H1 (cell line): Measurements from ENCODE around the gene CCAR1. TPM values are rescaled to one million over a fixed set of nuclear protein-coding genes. Genes with fewer than 3 reads are reported as not detected.

Source experiments
- CTCF ChIA-PET: fragments of 300-600 bp; sonication (Branson Sonifier 250); formaldehyde crosslinking; loops from one replicate; lab custom pipeline; 2021; ENCODE audit not compliant: partially characterized antibody; lab: Charles Lee
- POLR2A ChIA-PET: fragments of 300-600 bp; sonication (Branson Sonifier 250); formaldehyde crosslinking; loops from one replicate; lab custom pipeline; 2021; ENCODE audit warnings: inconsistent platforms; ENCODE audit not compliant: partially characterized antibody; lab: Charles Lee
- DNase-seq, 2 experiments: peaks; one replicate each; pipeline versions ENCODE4 v3.0.0 to v3.0.0-alpha.2; 2010 to 2022; ENCODE audit warnings: low spot score in 2 of 2, low read depth in 1 of 2, mixed read lengths in 1 of 2
- FAIRE-seq: peaks from 2 replicates; lab custom pipeline; 2011; peaks lifted over from hg19 to GRCh38; lab: Jason Lieb, UNC
- H2AFZ ChIP-seq: 2 replicates; pipeline ENCODE4 v1.8.1; 2012; ENCODE audit warnings: low read length, inconsistent platforms
- H2AK5ac ChIP-seq: 2 replicates; pipeline ENCODE4 v1.6.1; 2013; ENCODE audit warnings: low read depth, low read length
- H2BK120ac ChIP-seq: replicated peaks from 2 replicates; pipeline ENCODE3; 2013; ENCODE audit warnings: low read depth, low read length, inconsistent platforms
- H2BK12ac ChIP-seq: 2 replicates; pipeline ENCODE4 v1.6.1; 2013; ENCODE audit warnings: low read depth, low read length
- H2BK15ac ChIP-seq: 2 replicates; pipeline ENCODE4 v1.6.1; 2013; ENCODE audit warnings: low read length
- H2BK20ac ChIP-seq: 2 replicates; pipeline ENCODE4 v1.6.1; 2013; ENCODE audit warnings: low read length
- H2BK5ac ChIP-seq: 2 replicates; pipeline ENCODE4 v1.6.1; 2013; ENCODE audit warnings: low read depth, low read length
- H3K14ac ChIP-seq: 2 replicates; pipeline ENCODE4 v1.6.1; 2013; ENCODE audit warnings: inconsistent platforms; ENCODE audit not compliant: insufficient read length
- H3K18ac ChIP-seq: 2 replicates; pipeline ENCODE4 v1.6.1; 2013; ENCODE audit warnings: low read length; ENCODE audit errors: extremely low read depth
- H3K23ac ChIP-seq: 2 replicates; pipeline ENCODE4 v1.6.1; 2013; ENCODE audit warnings: inconsistent platforms; ENCODE audit not compliant: insufficient read length
- H3K23me2 ChIP-seq: 2 replicates; pipeline ENCODE4 v1.6.1; 2013; ENCODE audit warnings: low read depth, low read length
- H3K27ac ChIP-seq: 2 replicates; pipeline ENCODE4 v1.6.1; 2011; ENCODE audit warnings: low read depth, low read length, inconsistent platforms
- H3K27me3 ChIP-seq, 4 experiments: replicated peaks in 1 of 4; 1 replicate in 1 of 4; 2 replicates in 3 of 4; pipeline versions ENCODE4 v1.6.1 to v1.8.1; 2011 to 2013; ENCODE audit warnings: low read length in 3 of 4, mild to moderate bottlenecking in 3 of 4, inconsistent platforms in 2 of 4, mixed read lengths in 2 of 4, moderate library complexity in 1 of 4; ENCODE audit not compliant: control insufficient read depth in 3 of 4, insufficient read depth in 3 of 4; ENCODE audit errors: extremely low read depth in 1 of 4
- H3K36me3 ChIP-seq, 4 experiments: 2 replicates each; pipeline versions ENCODE4 v1.6.1 to v1.8.1; 2011 to 2013; ENCODE audit warnings: mild to moderate bottlenecking in 4 of 4, low read length in 3 of 4, moderate library complexity in 2 of 4, control low read depth in 1 of 4, inconsistent platforms in 1 of 4; ENCODE audit not compliant: insufficient read depth in 4 of 4, control insufficient read depth in 2 of 4
- H3K4ac ChIP-seq: replicated peaks from 2 replicates; pipeline ENCODE3; 2013; ENCODE audit warnings: low read length, low read depth, mixed read lengths, inconsistent platforms; ENCODE audit not compliant: insufficient read length
- H3K4me1 ChIP-seq, 4 experiments: replicated peaks in 1 of 4; 1 replicate in 1 of 4; 2 replicates in 3 of 4; pipeline versions ENCODE4 v1.6.1 to v1.8.1; 2011 to 2013; ENCODE audit warnings: low read length in 3 of 4, inconsistent platforms in 2 of 4, mixed read lengths in 1 of 4; ENCODE audit not compliant: insufficient read depth in 4 of 4, control insufficient read depth in 3 of 4
- H3K4me2 ChIP-seq, 2 experiments: 2 replicates each; pipeline versions ENCODE4 v1.6.1 to v1.8.1; 2011 to 2013; ENCODE audit warnings: low read depth in 2 of 2, low read length in 2 of 2, control low read depth in 1 of 2, inconsistent platforms in 1 of 2, mild to moderate bottlenecking in 1 of 2; ENCODE audit not compliant: insufficient read depth in 1 of 2
- H3K4me3 ChIP-seq, 4 experiments: fragments of 200-600, 300-600 bp in 1 of 4; sonication (generic), shearing (Covaris generic), sonication (Bioruptor Twin) in 1 of 4; 2 replicates each; pipeline versions ENCODE4 v1.5.1 to v1.8.1; 2011 to 2016; ENCODE audit warnings: low read length in 4 of 4, low read depth in 3 of 4, control low read depth in 2 of 4, inconsistent platforms in 2 of 4, mild to moderate bottlenecking in 2 of 4, mixed read lengths in 1 of 4, moderate library complexity in 1 of 4; ENCODE audit not compliant: insufficient read depth in 2 of 4; ENCODE audit errors: extremely low read depth in 1 of 4
- H3K56ac ChIP-seq: replicated peaks from 2 replicates; pipeline ENCODE3; 2013; ENCODE audit warnings: low read depth, mild to moderate bottlenecking, mixed read lengths, low read length, inconsistent platforms; ENCODE audit not compliant: insufficient read length
- H3K79me1 ChIP-seq: 2 replicates; pipeline ENCODE4 v1.6.1; 2013; ENCODE audit warnings: low read depth, low read length, control low read depth
- H3K79me2 ChIP-seq, 2 experiments: 2 replicates each; pipeline versions ENCODE4 v1.6.1 to v1.8.1; 2012 to 2013; ENCODE audit warnings: low read length in 2 of 2, mild to moderate bottlenecking in 2 of 2, inconsistent platforms in 1 of 2; ENCODE audit not compliant: insufficient read depth in 2 of 2, control insufficient read depth in 1 of 2
- H3K9ac ChIP-seq, 4 experiments: replicated peaks in 1 of 4; 1 replicate in 1 of 4; 2 replicates in 3 of 4; pipeline versions ENCODE4 v1.6.1 to v1.8.1; 2011 to 2013; ENCODE audit warnings: low read depth in 3 of 4, low read length in 3 of 4, control low read depth in 2 of 4, mild to moderate bottlenecking in 2 of 4, moderate library complexity in 2 of 4, inconsistent platforms in 1 of 4; ENCODE audit errors: extremely low read depth in 1 of 4
- H3K9me3 ChIP-seq, 2 experiments: 2 replicates each; pipeline versions ENCODE4 v1.6.1 to v1.8.1; 2012 to 2013; ENCODE audit warnings: mild to moderate bottlenecking in 2 of 2, moderate library complexity in 2 of 2, control low read depth in 1 of 2, inconsistent platforms in 1 of 2, low read depth in 1 of 2, low read length in 1 of 2, mixed read lengths in 1 of 2; ENCODE audit not compliant: insufficient read depth in 2 of 2
- H4K20me1 ChIP-seq, 2 experiments: replicated peaks in 1 of 2; 2 replicates each; pipeline versions ENCODE3 to v1.8.1; 2011 to 2013; ENCODE audit warnings: inconsistent platforms in 2 of 2, low read length in 2 of 2, mild to moderate bottlenecking in 1 of 2; ENCODE audit not compliant: insufficient read depth in 2 of 2, control insufficient read depth in 1 of 2
- H4K5ac ChIP-seq: 2 replicates; pipeline ENCODE4 v1.6.1; 2013; ENCODE audit warnings: low read length, low read depth, mixed read lengths, inconsistent platforms; ENCODE audit not compliant: insufficient read length
- H4K8ac ChIP-seq: 2 replicates; pipeline ENCODE4 v1.8.0; 2013; ENCODE audit warnings: mild to moderate bottlenecking, moderate library complexity, low read length, inconsistent platforms; ENCODE audit not compliant: insufficient read depth; ENCODE audit errors: extremely low read depth
- H4K91ac ChIP-seq: replicated peaks from 2 replicates; pipeline ENCODE3; 2013; ENCODE audit warnings: low read length, mixed read lengths, inconsistent platforms; ENCODE audit not compliant: insufficient read length
- BCL11A ChIP-seq, 2 experiments: IDR thresholded peaks; one replicate each; pipeline ENCODE4 v1.6.1; 2011; ENCODE audit warnings: low read depth in 2 of 2, low read length in 2 of 2, mild to moderate bottlenecking in 2 of 2
- CBX8 ChIP-seq: fragments of 300-800, 300-1000 bp; sonication (generic); IDR thresholded peaks from 2 replicates; pipeline ENCODE4 v1.7.1; 2016; ENCODE audit warnings: low read depth, low read length, borderline replicate concordance
- CHD1 ChIP-seq: IDR thresholded peaks from 2 replicates; pipeline ENCODE4 v1.6.1; 2012; ENCODE audit warnings: low read depth, low read length, improper control_type of control experiment
- NRF1 ChIP-seq: IDR thresholded peaks from 2 replicates; pipeline ENCODE4 v1.6.1; 2011; ENCODE audit warnings: mild to moderate bottlenecking, low read depth, low read length, improper control_type of control experiment
- POLR2AphosphoS5 ChIP-seq: IDR thresholded peaks from 2 replicates; pipeline ENCODE4 v1.6.1; 2011; ENCODE audit warnings: low read depth, low read length
- RFX5 ChIP-seq: IDR thresholded peaks from 2 replicates; pipeline ENCODE4 v1.6.1; 2011; ENCODE audit warnings: low read depth, low read length, improper control_type of control experiment, borderline replicate concordance
- TAF7 ChIP-seq: optimal IDR thresholded peaks from 2 replicates; pipeline ENCODE3; 2011; ENCODE audit warnings: low read depth, mild to moderate bottlenecking, inconsistent platforms, low read length, moderate library complexity, borderline replicate concordance
- TEAD4 ChIP-seq: IDR thresholded peaks from 2 replicates; pipeline ENCODE4 v1.6.1; 2012; ENCODE audit warnings: low read depth, low read length, inconsistent platforms, mixed read lengths
- YY1 ChIP-seq: IDR thresholded peaks from 2 replicates; pipeline ENCODE4 v1.6.1; 2011; ENCODE audit warnings: low read depth, mild to moderate bottlenecking, low read length
- WGBS, 2 experiments: shearing (Covaris generic) in 1 of 2; methylation state at CpG; one replicate each; pipeline versions ENCODE4 v1.1.6 to v1.1.7; 2013 to 2015; ENCODE audit warnings: low lambda C conversion rate in 2 of 2, mixed read lengths in 2 of 2, inconsistent platforms in 1 of 2, low coverage in 1 of 2, missing lambda C conversion rate in 1 of 2; ENCODE audit not compliant: insufficient replicate concordance in 2 of 2, insufficient coverage in 1 of 2, insufficient read length in 1 of 2; ENCODE audit errors: extremely low coverage in 1 of 2, missing lambda C conversion rate in 1 of 2; 5-methylcytosine and 5-hydroxymethylcytosine counted together
- polyA plus RNA-seq, 7 experiments: library from polyadenylated mRNA; depleted of rRNA in 3 of 7; stranded (reverse) in 5 of 7; unstranded in 2 of 7; fragments of >200 nt in 5 of 7; fragments of 200-250 nt in 2 of 7; gene quantifications; 1 replicate in 5 of 7; 2 replicates in 1 of 7; 4 replicates in 1 of 7; pipeline versions ENCODE4 v1.2.1 to v1.2.3, GENCODE V29; 2011 to 2013; ENCODE audit warnings: missing spikeins in 2 of 7, mixed read lengths in 2 of 7
- total RNA-seq: library from RNA; stranded (reverse); fragmentation: NEBNext Ultra II Directional; extraction: Animal tissue kit (Norgen Biotek cat#: 25700); gene quantifications from 2 replicates; pipeline ENCODE4 v1.2.1, GENCODE V29; 2021

The CCAR1 gene
- total and polyA plus RNA-seq, 2 of the 8 experiments (the other 6 are each of a cell fraction or from before 2014, with no cell fraction given) = 91.6 to 111 TPM

GRCh38 chr10:68816796-68817412 lies 95.9 kb downstream of the CCAR1 start:
- no peak overlapping the region for H2BK5ac ChIP-seq
- no peak overlapping the region for H3K4me3 ChIP-seq
- no peak overlapping the region for H3K18ac ChIP-seq
- no peak overlapping the region for H2AFZ ChIP-seq
- 87% methylated on average over 4 of the region's 4 CpGs; no CpG with 5 or more reads in 1 of the 2 experiments for WGBS, 2 experiments
- no peak overlapping the region for H3K9ac ChIP-seq
- H3K4me2 ChIP-seq = no peak overlapping the region
- ChIA-PET POLR2A (interaction anchor here (0.6 to 1.4 kb wide), 2 partner anchors 34 to 84 kb away, joined by 3 to 4 read pairs; no protein-coding TSS in a partner anchor), CTCF (no interaction called here)
- FAIRE-seq (no peak), DNase-seq (no peak)
- no peak overlapping the region for H3K23ac ChIP-seq
- no peak overlapping the region for H2BK12ac ChIP-seq
- TF ChIP-seq POLR2AphosphoS5 (no peak), BCL11A (IDR thresholded peaks at IDR 0.05; ENCODE audit: low read depth in 2 of 2, low read length in 2 of 2) (no peak), YY1 (no peak), CHD1 (no peak), TAF7 (no peak), TEAD4 (no peak), NRF1 (no peak), CBX8 (no peak), RFX5 (no peak)
- H2BK120ac ChIP-seq = no peak overlapping the region
- H3K56ac ChIP-seq = no peak overlapping the region
- no peaks in the 10 kb centered on the region for H3K9me3 ChIP-seq
- H3K79me1 ChIP-seq = no peaks in the 10 kb centered on the region
- H3K27ac ChIP-seq = no peak overlapping the region
- no peak overlapping the region for H4K5ac ChIP-seq
- H3K23me2 ChIP-seq = no peaks in the 10 kb centered on the region
- no peak overlapping the region for H3K4ac ChIP-seq
- H3K4me1 ChIP-seq = 0 out of 7 replicates have a peak, but pooled peaks cover 0 to 3% (median 0%) of the 10 kb centered on the region in 4 experiments
- H4K91ac ChIP-seq = no peak overlapping the region
- H4K8ac ChIP-seq = no peak overlapping the region
- no peak overlapping the region for H2BK20ac ChIP-seq
- no peak overlapping the region for H3K14ac ChIP-seq
- H3K36me3 ChIP-seq = no peaks in the 10 kb centered on the region
- H3K27me3 ChIP-seq = no peaks in the 10 kb centered on the region
- no peaks in the 10 kb centered on the region for H3K79me2 ChIP-seq
- H2BK15ac ChIP-seq = no peak overlapping the region
- H2AK5ac ChIP-seq = 0 out of 2 replicates have a peak overlapping the region, but pooled peaks have one; percentile 24
- no peaks in the 10 kb centered on the region for H4K20me1 ChIP-seq
